WTC11 (cell line): ENCODE measurements around the gene EP300. TPM values are rescaled to one million over a fixed set of nuclear protein-coding genes. Genes with fewer than 3 reads are reported as not detected.

Experiments used
- ATAC-seq: fragments of 200-7000 bp; cut with Tn5 transposase; 2 replicates; pipeline ENCODE4 v1.10.0; 2021; ENCODE audit warnings: mild to moderate bottlenecking, moderate library complexity
- CTCF ChIA-PET: fragments of 300-600 bp; sonication (Branson Sonifier 250); formaldehyde crosslinking; loops from one replicate; lab custom pipeline; 2021; ENCODE audit warnings: antibody characterized with exemption; lab: Charles Lee
- POLR2A ChIA-PET: fragments of 350-600 bp; sonication (Branson Sonifier 250); formaldehyde crosslinking; loops from one replicate; lab custom pipeline; 2021; ENCODE audit warnings: antibody characterized with exemption; lab: Charles Lee
- DNase-seq: peaks from one replicate; pipeline ENCODE4 v3.0.0; 2021; ENCODE audit warnings: low spot score
- H3K27ac Mint-ChIP-seq: 2 replicates; pipeline ENCODE4 v1.8.0; 2021; ENCODE audit warnings: mixed read lengths
- H3K27me3 Mint-ChIP-seq: 2 replicates; pipeline ENCODE4 v1.8.0; 2021; ENCODE audit warnings: low read depth, mild to moderate bottlenecking, moderate library complexity, mixed read lengths
- H3K36me3 Mint-ChIP-seq: 2 replicates; pipeline ENCODE4 v1.8.0; 2021; ENCODE audit warnings: mixed read lengths
- H3K4me1 Mint-ChIP-seq: 2 replicates; pipeline ENCODE4 v1.8.0; 2022; ENCODE audit warnings: mixed read lengths
- H3K4me3 Mint-ChIP-seq: 2 replicates; pipeline ENCODE4 v1.8.0; 2021; ENCODE audit warnings: mild to moderate bottlenecking, moderate library complexity, mixed read lengths
- H3K9me3 Mint-ChIP-seq: 2 replicates; pipeline ENCODE4 v1.8.0; 2021; ENCODE audit warnings: mixed read lengths
- ESRRA ChIP-seq: sonication (generic); formaldehyde crosslinking; IDR thresholded peaks from 2 replicates; pipeline ENCODE4 v1.8.1; 2022; ENCODE audit warnings: mild to moderate bottlenecking, missing genetic modification reagents, borderline replicate concordance
- FOXJ3 ChIP-seq: sonication (generic); formaldehyde crosslinking; IDR thresholded peaks from 2 replicates; pipeline ENCODE4 v1.9.0; 2021; ENCODE audit warnings: missing genetic modification reagents, mild to moderate bottlenecking, borderline replicate concordance
- FOXK1 ChIP-seq: sonication (generic); formaldehyde crosslinking; IDR thresholded peaks from 2 replicates; pipeline ENCODE4 v1.8.0; 2022; ENCODE audit warnings: mild to moderate bottlenecking, moderate library complexity, missing genetic modification reagents
- GABPB1 ChIP-seq: sonication (generic); formaldehyde crosslinking; IDR thresholded peaks from 2 replicates; pipeline ENCODE4 v1.8.1; 2023; ENCODE audit warnings: mild to moderate bottlenecking, missing genetic modification reagents
- IRF2 ChIP-seq: sonication (generic); formaldehyde crosslinking; IDR thresholded peaks from 2 replicates; pipeline ENCODE4 v1.8.0; 2022; ENCODE audit warnings: low read depth, missing genetic modification reagents, borderline replicate concordance
- NFATC4 ChIP-seq: fragments of 250-450 bp; sonication (Bioruptor Pico); IDR thresholded peaks from 2 replicates; pipeline ENCODE4 v1.9.0; 2021; ENCODE audit warnings: mild to moderate bottlenecking
- OVOL2 ChIP-seq: fragments of 250-450 bp; sonication (Bioruptor Pico); IDR thresholded peaks from 2 replicates; pipeline ENCODE4 v1.9.0; 2021; ENCODE audit warnings: mild to moderate bottlenecking, borderline replicate concordance
- RORB ChIP-seq: fragments of 250-450 bp; sonication (Bioruptor Pico); IDR thresholded peaks from 2 replicates; pipeline ENCODE4 v1.9.0; 2021; ENCODE audit warnings: mild to moderate bottlenecking
- SMAD3 ChIP-seq: sonication (generic); formaldehyde crosslinking; IDR thresholded peaks from 2 replicates; pipeline ENCODE4 v1.8.0; 2022; ENCODE audit warnings: missing genetic modification reagents, mild to moderate bottlenecking, borderline replicate concordance
- ZBTB21 ChIP-seq: sonication (generic); formaldehyde crosslinking; IDR thresholded peaks from 2 replicates; pipeline ENCODE4 v1.8.1; 2023; ENCODE audit warnings: mild to moderate bottlenecking, missing genetic modification reagents, borderline replicate concordance
- ZNF219 ChIP-seq: sonication (generic); formaldehyde crosslinking; IDR thresholded peaks from 2 replicates; pipeline ENCODE4 v1.8.0; 2023; ENCODE audit warnings: missing genetic modification reagents, mild to moderate bottlenecking, borderline replicate concordance
- ZNF232 ChIP-seq: sonication (generic); formaldehyde crosslinking; IDR thresholded peaks from 2 replicates; pipeline ENCODE4 v1.8.0; 2022; ENCODE audit warnings: mild to moderate bottlenecking, missing genetic modification reagents
- total RNA-seq: library from RNA; stranded (reverse); gene quantifications from 3 replicates; pipeline ENCODE4 v1.2.3, GENCODE V29; 2021
- TF ChIP-seq, protein P1 (sequence below): sonication (generic); formaldehyde crosslinking; IDR thresholded peaks from 2 replicates; pipeline ENCODE4 v1.8.0; 2023; ENCODE audit warnings: mild to moderate bottlenecking, missing genetic modification reagents
- TF ChIP-seq, protein P2 (sequence below): sonication (generic); formaldehyde crosslinking; IDR thresholded peaks from 2 replicates; pipeline ENCODE4 v1.8.1; 2023; ENCODE audit warnings: mild to moderate bottlenecking, missing genetic modification reagents, borderline replicate concordance
- TF ChIP-seq, protein P3 (sequence below): fragments of 250-450 bp; sonication (Bioruptor Pico); conservative IDR thresholded peaks from 2 replicates; pipeline ENCODE4 v1.9.0; 2021; ENCODE audit warnings: mild to moderate bottlenecking
- TF ChIP-seq, protein P4 (sequence below): sonication (generic); formaldehyde crosslinking; conservative IDR thresholded peaks from 2 replicates; pipeline ENCODE4 v1.8.1; 2023; ENCODE audit warnings: mild to moderate bottlenecking, low read depth, missing genetic modification reagents, moderate library complexity
- TF ChIP-seq, protein P5 (sequence below): sonication (generic); formaldehyde crosslinking; IDR thresholded peaks from 2 replicates; pipeline ENCODE4 v1.8.0; 2022; ENCODE audit warnings: mild to moderate bottlenecking, missing genetic modification reagents
- TF ChIP-seq, protein P6 (sequence below): sonication (generic); formaldehyde crosslinking; IDR thresholded peaks from 2 replicates; pipeline ENCODE4 v1.8.0; 2022; ENCODE audit warnings: missing genetic modification reagents

The EP300 gene
- total RNA-seq, 1 experiment from 2014 or later: 97.1 TPM

DNA sequence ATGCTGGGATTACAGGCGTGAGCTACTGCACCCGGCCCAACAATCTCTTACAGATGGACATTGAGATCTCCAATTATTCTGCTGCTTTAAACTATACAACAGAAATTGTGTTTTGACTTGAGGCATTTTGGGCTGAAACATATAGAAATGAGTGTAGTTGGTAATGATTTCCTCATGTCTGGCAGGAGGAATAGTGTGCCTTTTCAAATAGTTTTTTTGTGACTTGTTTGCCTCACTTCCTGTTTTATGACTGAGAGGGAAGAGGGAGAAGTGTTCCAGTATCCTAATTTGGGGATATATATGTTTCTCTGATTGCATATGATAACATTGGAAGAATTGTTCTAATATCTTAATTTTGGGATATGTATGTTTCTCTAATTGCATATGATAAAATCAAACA lies 40.2 kb downstream of the EP300 start (continued):
- TF ChIP-seq, protein P1, sequence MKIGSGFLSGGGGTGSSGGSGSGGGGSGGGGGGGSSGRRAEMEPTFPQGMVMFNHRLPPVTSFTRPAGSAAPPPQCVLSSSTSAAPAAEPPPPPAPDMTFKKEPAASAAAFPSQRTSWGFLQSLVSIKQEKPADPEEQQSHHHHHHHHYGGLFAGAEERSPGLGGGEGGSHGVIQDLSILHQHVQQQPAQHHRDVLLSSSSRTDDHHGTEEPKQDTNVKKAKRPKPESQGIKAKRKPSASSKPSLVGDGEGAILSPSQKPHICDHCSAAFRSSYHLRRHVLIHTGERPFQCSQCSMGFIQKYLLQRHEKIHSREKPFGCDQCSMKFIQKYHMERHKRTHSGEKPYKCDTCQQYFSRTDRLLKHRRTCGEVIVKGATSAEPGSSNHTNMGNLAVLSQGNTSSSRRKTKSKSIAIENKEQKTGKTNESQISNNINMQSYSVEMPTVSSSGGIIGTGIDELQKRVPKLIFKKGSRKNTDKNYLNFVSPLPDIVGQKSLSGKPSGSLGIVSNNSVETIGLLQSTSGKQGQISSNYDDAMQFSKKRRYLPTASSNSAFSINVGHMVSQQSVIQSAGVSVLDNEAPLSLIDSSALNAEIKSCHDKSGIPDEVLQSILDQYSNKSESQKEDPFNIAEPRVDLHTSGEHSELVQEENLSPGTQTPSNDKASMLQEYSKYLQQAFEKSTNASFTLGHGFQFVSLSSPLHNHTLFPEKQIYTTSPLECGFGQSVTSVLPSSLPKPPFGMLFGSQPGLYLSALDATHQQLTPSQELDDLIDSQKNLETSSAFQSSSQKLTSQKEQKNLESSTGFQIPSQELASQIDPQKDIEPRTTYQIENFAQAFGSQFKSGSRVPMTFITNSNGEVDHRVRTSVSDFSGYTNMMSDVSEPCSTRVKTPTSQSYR (CRISPR knock-in tag): no peak
- TF ChIP-seq GABPB1 (CRISPR knock-in tag) (no peak), OVOL2 (CRISPR knock-in tag) (no peak), RORB (CRISPR knock-in tag) (no peak), ZNF219 (CRISPR knock-in tag) (no peak), ZNF232 (CRISPR knock-in tag) (no peak), FOXK1 (CRISPR knock-in tag) (no peak), SMAD3 (CRISPR knock-in tag) (no peak)

DNA sequence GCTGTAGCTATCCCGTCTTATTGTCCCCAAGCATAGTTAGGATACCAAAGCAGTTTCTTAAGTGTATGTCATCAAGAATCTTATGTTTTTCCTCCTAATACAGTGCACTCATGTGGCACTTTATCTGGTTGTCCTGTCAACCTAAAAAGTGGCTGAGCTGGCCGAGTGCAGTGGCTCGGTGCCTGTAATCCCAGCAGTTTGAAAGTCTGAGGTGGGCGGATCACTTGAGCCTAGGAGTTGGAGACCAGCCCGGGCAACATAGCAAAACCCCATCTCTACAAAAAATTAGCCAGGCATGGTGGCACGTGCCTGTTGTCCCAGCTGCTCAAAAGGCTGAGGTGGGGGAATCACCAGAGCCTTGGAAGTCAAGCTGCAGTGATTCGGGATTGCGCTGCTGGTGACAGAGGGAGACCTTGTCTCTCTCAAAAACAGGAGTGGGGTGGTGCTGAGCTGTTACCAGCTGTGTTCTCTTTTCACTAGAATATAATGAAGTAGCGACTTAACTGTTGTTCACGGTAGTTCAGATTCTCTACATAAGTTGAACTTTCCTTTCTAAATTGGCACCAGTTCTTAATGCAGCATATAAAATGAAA lies 48.1 kb downstream of the EP300 start:
- ChIA-PET POLR2A (no interaction called here), CTCF (interaction anchor here (0.6 kb wide), 1 partner anchor 43 kb away, joined by 4 read pairs; no protein-coding TSS in a partner anchor)
- Mint-ChIP-seq H3K9me3 (no peaks in the 10 kb centered on the region), H3K4me3 (no peak overlapping the region), H3K4me1 (no peaks in the 10 kb centered on the region), H3K27ac (no peak overlapping the region), H3K27me3 (no peaks in the 10 kb centered on the region), H3K36me3 (peaks cover 95% of the 10 kb centered on the region)
- ATAC-seq (no peak), DNase-seq (no peak)
- TF ChIP-seq RORB (CRISPR knock-in tag) (no peak), NFATC4 (CRISPR knock-in tag) (no peak), ZBTB21 (no peak), ESRRA (CRISPR knock-in tag) (no peak), FOXJ3 (CRISPR knock-in tag) (no peak), IRF2 (no peak), FOXK1 (CRISPR knock-in tag) (no peak)
- TF ChIP-seq, protein P2, sequence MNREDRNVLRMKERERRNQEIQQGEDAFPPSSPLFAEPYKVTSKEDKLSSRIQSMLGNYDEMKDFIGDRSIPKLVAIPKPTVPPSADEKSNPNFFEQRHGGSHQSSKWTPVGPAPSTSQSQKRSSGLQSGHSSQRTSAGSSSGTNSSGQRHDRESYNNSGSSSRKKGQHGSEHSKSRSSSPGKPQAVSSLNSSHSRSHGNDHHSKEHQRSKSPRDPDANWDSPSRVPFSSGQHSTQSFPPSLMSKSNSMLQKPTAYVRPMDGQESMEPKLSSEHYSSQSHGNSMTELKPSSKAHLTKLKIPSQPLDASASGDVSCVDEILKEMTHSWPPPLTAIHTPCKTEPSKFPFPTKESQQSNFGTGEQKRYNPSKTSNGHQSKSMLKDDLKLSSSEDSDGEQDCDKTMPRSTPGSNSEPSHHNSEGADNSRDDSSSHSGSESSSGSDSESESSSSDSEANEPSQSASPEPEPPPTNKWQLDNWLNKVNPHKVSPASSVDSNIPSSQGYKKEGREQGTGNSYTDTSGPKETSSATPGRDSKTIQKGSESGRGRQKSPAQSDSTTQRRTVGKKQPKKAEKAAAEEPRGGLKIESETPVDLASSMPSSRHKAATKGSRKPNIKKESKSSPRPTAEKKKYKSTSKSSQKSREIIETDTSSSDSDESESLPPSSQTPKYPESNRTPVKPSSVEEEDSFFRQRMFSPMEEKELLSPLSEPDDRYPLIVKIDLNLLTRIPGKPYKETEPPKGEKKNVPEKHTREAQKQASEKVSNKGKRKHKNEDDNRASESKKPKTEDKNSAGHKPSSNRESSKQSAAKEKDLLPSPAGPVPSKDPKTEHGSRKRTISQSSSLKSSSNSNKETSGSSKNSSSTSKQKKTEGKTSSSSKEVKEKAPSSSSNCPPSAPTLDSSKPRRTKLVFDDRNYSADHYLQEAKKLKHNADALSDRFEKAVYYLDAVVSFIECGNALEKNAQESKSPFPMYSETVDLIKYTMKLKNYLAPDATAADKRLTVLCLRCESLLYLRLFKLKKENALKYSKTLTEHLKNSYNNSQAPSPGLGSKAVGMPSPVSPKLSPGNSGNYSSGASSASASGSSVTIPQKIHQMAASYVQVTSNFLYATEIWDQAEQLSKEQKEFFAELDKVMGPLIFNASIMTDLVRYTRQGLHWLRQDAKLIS (CRISPR knock-in tag): no peak
- TF ChIP-seq, protein P3, sequence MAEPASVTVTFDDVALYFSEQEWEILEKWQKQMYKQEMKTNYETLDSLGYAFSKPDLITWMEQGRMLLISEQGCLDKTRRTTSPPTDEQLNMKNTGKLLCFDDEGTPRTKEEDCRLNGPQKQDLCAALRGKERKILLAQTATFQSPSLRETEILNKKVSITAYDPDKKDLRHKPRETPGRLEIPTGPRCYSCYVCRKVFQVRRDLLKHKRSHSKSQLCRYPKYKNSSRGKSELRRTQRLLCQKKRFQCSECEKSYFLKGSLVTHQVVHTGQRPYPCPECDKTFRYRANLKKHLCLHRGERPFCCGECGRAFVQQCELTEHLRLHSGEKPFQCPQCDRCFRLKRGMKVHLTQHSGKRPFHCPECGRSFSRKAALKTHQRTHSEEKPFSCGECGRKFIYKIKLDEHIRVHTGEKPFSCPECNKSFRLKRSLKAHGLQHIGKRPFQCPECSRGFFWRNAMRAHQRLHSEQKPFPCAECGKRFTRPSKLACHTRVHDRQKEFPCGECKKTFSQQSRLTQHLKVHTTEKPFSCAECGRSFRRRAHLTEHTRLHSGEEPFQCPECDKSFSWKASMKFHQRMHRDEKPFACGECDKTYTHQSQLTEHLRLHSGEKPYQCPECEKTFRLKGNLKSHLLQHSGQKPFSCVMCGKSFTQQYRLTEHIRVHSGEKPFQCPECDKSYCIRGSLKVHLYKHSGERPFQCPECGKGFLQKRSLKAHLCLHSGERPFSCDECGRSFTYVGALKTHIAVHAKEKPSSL (CRISPR knock-in tag): no peak
- TF ChIP-seq, protein P4, sequence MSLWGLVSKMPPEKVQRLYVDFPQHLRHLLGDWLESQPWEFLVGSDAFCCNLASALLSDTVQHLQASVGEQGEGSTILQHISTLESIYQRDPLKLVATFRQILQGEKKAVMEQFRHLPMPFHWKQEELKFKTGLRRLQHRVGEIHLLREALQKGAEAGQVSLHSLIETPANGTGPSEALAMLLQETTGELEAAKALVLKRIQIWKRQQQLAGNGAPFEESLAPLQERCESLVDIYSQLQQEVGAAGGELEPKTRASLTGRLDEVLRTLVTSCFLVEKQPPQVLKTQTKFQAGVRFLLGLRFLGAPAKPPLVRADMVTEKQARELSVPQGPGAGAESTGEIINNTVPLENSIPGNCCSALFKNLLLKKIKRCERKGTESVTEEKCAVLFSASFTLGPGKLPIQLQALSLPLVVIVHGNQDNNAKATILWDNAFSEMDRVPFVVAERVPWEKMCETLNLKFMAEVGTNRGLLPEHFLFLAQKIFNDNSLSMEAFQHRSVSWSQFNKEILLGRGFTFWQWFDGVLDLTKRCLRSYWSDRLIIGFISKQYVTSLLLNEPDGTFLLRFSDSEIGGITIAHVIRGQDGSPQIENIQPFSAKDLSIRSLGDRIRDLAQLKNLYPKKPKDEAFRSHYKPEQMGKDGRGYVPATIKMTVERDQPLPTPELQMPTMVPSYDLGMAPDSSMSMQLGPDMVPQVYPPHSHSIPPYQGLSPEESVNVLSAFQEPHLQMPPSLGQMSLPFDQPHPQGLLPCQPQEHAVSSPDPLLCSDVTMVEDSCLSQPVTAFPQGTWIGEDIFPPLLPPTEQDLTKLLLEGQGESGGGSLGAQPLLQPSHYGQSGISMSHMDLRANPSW (CRISPR knock-in tag): no peak
- TF ChIP-seq, protein P5, sequence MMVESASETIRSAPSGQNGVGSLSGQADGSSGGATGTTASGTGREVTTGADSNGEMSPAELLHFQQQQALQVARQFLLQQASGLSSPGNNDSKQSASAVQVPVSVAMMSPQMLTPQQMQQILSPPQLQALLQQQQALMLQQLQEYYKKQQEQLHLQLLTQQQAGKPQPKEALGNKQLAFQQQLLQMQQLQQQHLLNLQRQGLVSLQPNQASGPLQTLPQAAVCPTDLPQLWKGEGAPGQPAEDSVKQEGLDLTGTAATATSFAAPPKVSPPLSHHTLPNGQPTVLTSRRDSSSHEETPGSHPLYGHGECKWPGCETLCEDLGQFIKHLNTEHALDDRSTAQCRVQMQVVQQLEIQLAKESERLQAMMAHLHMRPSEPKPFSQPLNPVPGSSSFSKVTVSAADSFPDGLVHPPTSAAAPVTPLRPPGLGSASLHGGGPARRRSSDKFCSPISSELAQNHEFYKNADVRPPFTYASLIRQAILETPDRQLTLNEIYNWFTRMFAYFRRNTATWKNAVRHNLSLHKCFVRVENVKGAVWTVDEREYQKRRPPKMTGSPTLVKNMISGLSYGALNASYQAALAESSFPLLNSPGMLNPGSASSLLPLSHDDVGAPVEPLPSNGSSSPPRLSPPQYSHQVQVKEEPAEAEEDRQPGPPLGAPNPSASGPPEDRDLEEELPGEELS (CRISPR knock-in tag): no peak
- TF ChIP-seq, protein P6, sequence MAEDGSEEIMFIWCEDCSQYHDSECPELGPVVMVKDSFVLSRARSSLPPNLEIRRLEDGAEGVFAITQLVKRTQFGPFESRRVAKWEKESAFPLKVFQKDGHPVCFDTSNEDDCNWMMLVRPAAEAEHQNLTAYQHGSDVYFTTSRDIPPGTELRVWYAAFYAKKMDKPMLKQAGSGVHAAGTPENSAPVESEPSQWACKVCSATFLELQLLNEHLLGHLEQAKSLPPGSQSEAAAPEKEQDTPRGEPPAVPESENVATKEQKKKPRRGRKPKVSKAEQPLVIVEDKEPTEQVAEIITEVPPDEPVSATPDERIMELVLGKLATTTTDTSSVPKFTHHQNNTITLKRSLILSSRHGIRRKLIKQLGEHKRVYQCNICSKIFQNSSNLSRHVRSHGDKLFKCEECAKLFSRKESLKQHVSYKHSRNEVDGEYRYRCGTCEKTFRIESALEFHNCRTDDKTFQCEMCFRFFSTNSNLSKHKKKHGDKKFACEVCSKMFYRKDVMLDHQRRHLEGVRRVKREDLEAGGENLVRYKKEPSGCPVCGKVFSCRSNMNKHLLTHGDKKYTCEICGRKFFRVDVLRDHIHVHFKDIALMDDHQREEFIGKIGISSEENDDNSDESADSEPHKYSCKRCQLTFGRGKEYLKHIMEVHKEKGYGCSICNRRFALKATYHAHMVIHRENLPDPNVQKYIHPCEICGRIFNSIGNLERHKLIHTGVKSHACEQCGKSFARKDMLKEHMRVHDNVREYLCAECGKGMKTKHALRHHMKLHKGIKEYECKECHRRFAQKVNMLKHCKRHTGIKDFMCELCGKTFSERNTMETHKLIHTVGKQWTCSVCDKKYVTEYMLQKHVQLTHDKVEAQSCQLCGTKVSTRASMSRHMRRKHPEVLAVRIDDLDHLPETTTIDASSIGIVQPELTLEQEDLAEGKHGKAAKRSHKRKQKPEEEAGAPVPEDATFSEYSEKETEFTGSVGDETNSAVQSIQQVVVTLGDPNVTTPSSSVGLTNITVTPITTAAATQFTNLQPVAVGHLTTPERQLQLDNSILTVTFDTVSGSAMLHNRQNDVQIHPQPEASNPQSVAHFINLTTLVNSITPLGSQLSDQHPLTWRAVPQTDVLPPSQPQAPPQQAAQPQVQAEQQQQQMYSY (CRISPR knock-in tag): no peak
